ENCODE data around the gene EPM2A. TPM values are rescaled to one million over a fixed set of nuclear protein-coding genes. Genes with fewer than 3 reads are reported as not detected.

Gene EPM2A
- total RNA-seq, 1 experiment from 2014 or later = 5.7 TPM

DNA sequence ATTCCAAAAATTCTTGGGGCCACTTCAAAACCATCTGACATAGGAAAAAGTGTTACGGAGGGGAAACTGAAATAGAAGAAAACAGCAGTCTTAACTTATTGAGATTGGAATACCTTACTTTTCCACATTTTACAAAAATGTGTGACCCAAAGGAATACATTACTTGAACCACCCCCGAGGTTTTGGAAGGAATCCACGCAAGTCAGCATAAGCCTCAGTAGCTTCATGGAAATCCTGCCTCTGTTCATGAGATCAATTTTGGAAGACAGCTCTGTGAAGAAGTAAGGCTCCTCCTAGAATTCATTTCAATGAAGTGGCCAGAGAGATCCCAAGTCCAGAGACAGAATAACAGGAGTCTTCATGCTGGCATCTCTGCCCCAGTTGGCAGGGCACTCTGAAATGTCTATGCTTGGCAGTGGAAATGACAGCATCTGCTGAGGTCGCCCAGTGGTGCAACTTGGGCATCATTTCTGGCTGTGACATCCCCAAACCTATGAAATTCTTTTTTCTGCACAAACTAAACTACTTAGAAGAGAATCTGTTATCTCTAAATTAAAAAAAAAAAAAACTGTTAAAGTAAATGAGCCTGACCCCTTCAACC lies 132.5 kb downstream of the EPM2A start:
- DNase-seq (ENCODE audit: low read depth, low spot score) (no peak), ATAC-seq (no peak)
- Histone ChIP-seq H3K27ac (ENCODE audit: low read length) (no peak overlapping the region), H3K36me3 (ENCODE audit: control insufficient read depth, insufficient read depth, low read length) (no peaks in the 10 kb centered on the region; the same call in 1 of the 2 replicates), H3K4me1 (ENCODE audit: control insufficient read depth, insufficient read depth, low read length) (no peaks in the 10 kb centered on the region), H3K4me3 (ENCODE audit: low read depth in 2 of 2, low read length in 2 of 2) (no peak overlapping the region), H3K9me3 (ENCODE audit: control insufficient read depth, insufficient read depth, low read depth, low read length) (no peaks in the 10 kb centered on the region), H3K27me3 (ENCODE audit: control insufficient read depth, insufficient read depth, low read length) (no peaks in the 10 kb centered on the region)
- CTCF ChIA-PET = no interaction called here
- TF ChIP-seq, protein P1, sequence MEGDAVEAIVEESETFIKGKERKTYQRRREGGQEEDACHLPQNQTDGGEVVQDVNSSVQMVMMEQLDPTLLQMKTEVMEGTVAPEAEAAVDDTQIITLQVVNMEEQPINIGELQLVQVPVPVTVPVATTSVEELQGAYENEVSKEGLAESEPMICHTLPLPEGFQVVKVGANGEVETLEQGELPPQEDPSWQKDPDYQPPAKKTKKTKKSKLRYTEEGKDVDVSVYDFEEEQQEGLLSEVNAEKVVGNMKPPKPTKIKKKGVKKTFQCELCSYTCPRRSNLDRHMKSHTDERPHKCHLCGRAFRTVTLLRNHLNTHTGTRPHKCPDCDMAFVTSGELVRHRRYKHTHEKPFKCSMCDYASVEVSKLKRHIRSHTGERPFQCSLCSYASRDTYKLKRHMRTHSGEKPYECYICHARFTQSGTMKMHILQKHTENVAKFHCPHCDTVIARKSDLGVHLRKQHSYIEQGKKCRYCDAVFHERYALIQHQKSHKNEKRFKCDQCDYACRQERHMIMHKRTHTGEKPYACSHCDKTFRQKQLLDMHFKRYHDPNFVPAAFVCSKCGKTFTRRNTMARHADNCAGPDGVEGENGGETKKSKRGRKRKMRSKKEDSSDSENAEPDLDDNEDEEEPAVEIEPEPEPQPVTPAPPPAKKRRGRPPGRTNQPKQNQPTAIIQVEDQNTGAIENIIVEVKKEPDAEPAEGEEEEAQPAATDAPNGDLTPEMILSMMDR (IDR thresholded peaks at IDR 0.05) = no peak
- TF ChIP-seq SIN3A (IDR thresholded peaks at IDR 0.05; ENCODE audit: borderline replicate concordance, insufficient read depth, low read depth, low read length) = no peak
- TF ChIP-seq POLR2AphosphoS5 (IDR thresholded peaks at IDR 0.05; ENCODE audit: low read depth, low read length) = no peak
- TF ChIP-seq, protein P2, sequence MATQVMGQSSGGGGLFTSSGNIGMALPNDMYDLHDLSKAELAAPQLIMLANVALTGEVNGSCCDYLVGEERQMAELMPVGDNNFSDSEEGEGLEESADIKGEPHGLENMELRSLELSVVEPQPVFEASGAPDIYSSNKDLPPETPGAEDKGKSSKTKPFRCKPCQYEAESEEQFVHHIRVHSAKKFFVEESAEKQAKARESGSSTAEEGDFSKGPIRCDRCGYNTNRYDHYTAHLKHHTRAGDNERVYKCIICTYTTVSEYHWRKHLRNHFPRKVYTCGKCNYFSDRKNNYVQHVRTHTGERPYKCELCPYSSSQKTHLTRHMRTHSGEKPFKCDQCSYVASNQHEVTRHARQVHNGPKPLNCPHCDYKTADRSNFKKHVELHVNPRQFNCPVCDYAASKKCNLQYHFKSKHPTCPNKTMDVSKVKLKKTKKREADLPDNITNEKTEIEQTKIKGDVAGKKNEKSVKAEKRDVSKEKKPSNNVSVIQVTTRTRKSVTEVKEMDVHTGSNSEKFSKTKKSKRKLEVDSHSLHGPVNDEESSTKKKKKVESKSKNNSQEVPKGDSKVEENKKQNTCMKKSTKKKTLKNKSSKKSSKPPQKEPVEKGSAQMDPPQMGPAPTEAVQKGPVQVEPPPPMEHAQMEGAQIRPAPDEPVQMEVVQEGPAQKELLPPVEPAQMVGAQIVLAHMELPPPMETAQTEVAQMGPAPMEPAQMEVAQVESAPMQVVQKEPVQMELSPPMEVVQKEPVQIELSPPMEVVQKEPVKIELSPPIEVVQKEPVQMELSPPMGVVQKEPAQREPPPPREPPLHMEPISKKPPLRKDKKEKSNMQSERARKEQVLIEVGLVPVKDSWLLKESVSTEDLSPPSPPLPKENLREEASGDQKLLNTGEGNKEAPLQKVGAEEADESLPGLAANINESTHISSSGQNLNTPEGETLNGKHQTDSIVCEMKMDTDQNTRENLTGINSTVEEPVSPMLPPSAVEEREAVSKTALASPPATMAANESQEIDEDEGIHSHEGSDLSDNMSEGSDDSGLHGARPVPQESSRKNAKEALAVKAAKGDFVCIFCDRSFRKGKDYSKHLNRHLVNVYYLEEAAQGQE (IDR thresholded peaks at IDR 0.05; ENCODE audit: insufficient read depth in 1 of 2, low read depth in 2 of 2, low read length in 1 of 2) = no peak
- TF ChIP-seq TCF7L2 (IDR thresholded peaks at IDR 0.05; ENCODE audit: low read depth, low read length) = no peak
- POLR2A ChIA-PET = no interaction called here
- in situ Hi-C loops (cut with HindIII; ENCODE audit: low pct_unique_long_range_greater_than_20kb, low sequenced_read_pairs) (no loop called here), intact Hi-C loops (cut with micrococcal nuclease; ENCODE audit: unreplicated experiment) (no loop called here)
- no TSS peak for BruUV-seq (replicated peaks)

DNA sequence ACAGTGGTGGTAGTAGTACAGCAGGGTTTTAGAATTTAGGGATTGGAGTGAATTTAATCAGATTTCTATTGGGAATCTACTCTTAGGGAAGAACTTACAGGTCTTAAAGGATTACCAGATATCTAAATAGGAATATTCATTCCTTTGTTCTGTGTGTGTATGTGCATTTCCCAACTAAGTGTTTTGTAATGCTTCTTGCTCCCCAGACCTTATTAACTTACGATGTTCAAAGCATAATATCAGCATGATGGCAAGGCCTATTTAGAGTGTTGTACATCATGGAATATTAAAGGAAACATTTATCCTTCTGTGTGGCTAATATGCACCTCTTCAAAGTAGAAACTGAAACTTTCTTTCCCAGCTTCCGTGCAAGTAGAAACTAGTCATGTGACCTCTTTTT lies 133.9 kb downstream of the EPM2A start:
- Histone ChIP-seq H3K36me3 (ENCODE audit: control insufficient read depth, insufficient read depth, low read length) (no peaks in the 10 kb centered on the region; the same call in 1 of the 2 replicates), H3K27ac (ENCODE audit: low read length) (no peak overlapping the region), H3K27me3 (ENCODE audit: control insufficient read depth, insufficient read depth, low read length) (no peaks in the 10 kb centered on the region), H3K4me1 (ENCODE audit: control insufficient read depth, insufficient read depth, low read length) (no peaks in the 10 kb centered on the region), H3K4me3 (ENCODE audit: low read depth in 2 of 2, low read length in 2 of 2) (no peak overlapping the region), H3K9me3 (ENCODE audit: control insufficient read depth, insufficient read depth, low read depth, low read length) (no peaks in the 10 kb centered on the region)
- in situ Hi-C loops (cut with HindIII; ENCODE audit: low pct_unique_long_range_greater_than_20kb, low sequenced_read_pairs) = no loop called here
- BruUV-seq (replicated peaks) = no TSS peak
- TF ChIP-seq TCF7L2 (IDR thresholded peaks at IDR 0.05; ENCODE audit: low read depth, low read length) = no peak
- TF ChIP-seq, protein P2 (IDR thresholded peaks at IDR 0.05; ENCODE audit: insufficient read depth in 1 of 2, low read depth in 2 of 2, low read length in 1 of 2) = no peak
- no peak for TF ChIP-seq POLR2AphosphoS5 (IDR thresholded peaks at IDR 0.05; ENCODE audit: low read depth, low read length)
- TF ChIP-seq, protein P1 (IDR thresholded peaks at IDR 0.05) = no peak
- TF ChIP-seq SIN3A (IDR thresholded peaks at IDR 0.05; ENCODE audit: borderline replicate concordance, insufficient read depth, low read depth, low read length) = no peak
- ATAC-seq = no peak
- intact Hi-C loops (cut with micrococcal nuclease; ENCODE audit: unreplicated experiment) = no loop called here
- POLR2A ChIA-PET = no interaction called here
- CTCF ChIA-PET = no interaction called here
- no peak for DNase-seq (ENCODE audit: low read depth, low spot score)
